HEK293 (cell line): ENCODE results near the gene ADGRB3.

Experiments
- CTCF ChIA-PET: fragments of 350-600 bp; formaldehyde crosslinking; extraction: SDS; loops from one replicate; lab custom pipeline; 2021; ENCODE audit warnings: antibody characterized with exemption; lab: Yijun Ruan, JAX
- POLR2A ChIA-PET: fragments of 300-600 bp; formaldehyde crosslinking; extraction: SDS; loops from one replicate; lab custom pipeline; 2020; ENCODE audit warnings: antibody characterized with exemption, inconsistent platforms; lab: Yijun Ruan, JAX
- H3K27ac ChIP-seq: fragments of 200-500 bp; sonication (Bioruptor generic); 2 replicates; pipeline ENCODE4 v1.5.1; 2014; ENCODE audit warnings: low read depth, low read length, control low read depth, inconsistent platforms; ENCODE audit errors: extremely low read depth
- H3K36me3 ChIP-seq, 2 experiments: fragments of 200-500 bp in 1 of 2; sonication (Bioruptor generic) in 1 of 2; 1 replicate in 1 of 2; 2 replicates in 1 of 2; pipeline ENCODE4 v1.5.1; 2014 to 2017; ENCODE audit warnings: inconsistent platforms in 2 of 2, low read length in 2 of 2; ENCODE audit not compliant: control insufficient read depth in 2 of 2, insufficient read depth in 1 of 2
- H3K4me1 ChIP-seq: fragments of 200-500 bp; sonication (Bioruptor generic); 2 replicates; pipeline ENCODE4 v1.5.1; 2014; ENCODE audit warnings: mild to moderate bottlenecking, low read length, inconsistent platforms; ENCODE audit not compliant: control insufficient read depth, insufficient read depth
- H3K4me3 ChIP-seq: 2 replicates; pipeline ENCODE4 v1.5.1; 2011; ENCODE audit warnings: low read depth, mild to moderate bottlenecking, control low read depth, low read length, moderate library complexity
- H3K9me3 ChIP-seq: fragments of 200-500 bp; sonication (Bioruptor generic); 2 replicates; pipeline ENCODE4 v1.5.1; 2014; ENCODE audit warnings: low read depth, low read length, inconsistent platforms; ENCODE audit not compliant: control insufficient read depth, insufficient read depth
- BCL6B ChIP-seq: fragments of 450-650 bp; formaldehyde crosslinking; IDR thresholded peaks from 2 replicates; pipeline ENCODE4 v1.5.1; 2017; ENCODE audit warnings: missing biosample characterization, missing genetic modification characterization
- GLI4 ChIP-seq: fragments of 450-650 bp; formaldehyde crosslinking; IDR thresholded peaks from 2 replicates; pipeline ENCODE4 v1.5.1; 2016; ENCODE audit warnings: missing biosample characterization, missing genetic modification characterization
- KLF16 ChIP-seq: fragments of 450-650 bp; formaldehyde crosslinking; IDR thresholded peaks from 2 replicates; pipeline ENCODE4 v1.5.1; 2017; ENCODE audit warnings: missing biosample characterization, missing genetic modification characterization
- MZF1 ChIP-seq: fragments of 450-650 bp; formaldehyde crosslinking; IDR thresholded peaks from 2 replicates; pipeline ENCODE4 v1.5.1; 2017; ENCODE audit warnings: missing biosample characterization, missing genetic modification characterization, borderline replicate concordance
- SCRT1 ChIP-seq: fragments of 450-650 bp; formaldehyde crosslinking; IDR thresholded peaks from 2 replicates; pipeline ENCODE4 v1.5.1; 2016; ENCODE audit warnings: missing biosample characterization, missing genetic modification characterization, borderline replicate concordance
- SCRT2 ChIP-seq: fragments of 450-650 bp; formaldehyde crosslinking; IDR thresholded peaks from 2 replicates; pipeline ENCODE4 v1.5.1; 2016; ENCODE audit warnings: missing biosample characterization, missing genetic modification characterization
- SP2 ChIP-seq: fragments of 450-650 bp; formaldehyde crosslinking; IDR thresholded peaks from 2 replicates; pipeline ENCODE4 v1.5.1; 2016; ENCODE audit warnings: missing biosample characterization, missing genetic modification characterization
- ZBTB44 ChIP-seq: fragments of 450-650 bp; IDR thresholded peaks from 2 replicates; pipeline ENCODE4 v1.5.1; 2018; ENCODE audit warnings: missing biosample characterization, mild to moderate bottlenecking, missing genetic modification characterization
- ZBTB48 ChIP-seq: fragments of 450-650 bp; formaldehyde crosslinking; IDR thresholded peaks from 2 replicates; pipeline ENCODE4 v1.5.1; 2016; ENCODE audit warnings: missing biosample characterization, missing genetic modification characterization
- ZFHX2 ChIP-seq: fragments of 450-650 bp; formaldehyde crosslinking; conservative IDR thresholded peaks from 2 replicates; pipeline ENCODE4 v1.5.1; 2016; ENCODE audit warnings: missing biosample characterization, missing genetic modification characterization
- ZIC2 ChIP-seq: fragments of 450-650 bp; formaldehyde crosslinking; IDR thresholded peaks from 2 replicates; pipeline ENCODE4 v1.5.1; 2016; ENCODE audit warnings: missing biosample characterization, missing genetic modification characterization
- ZNF138 ChIP-seq: fragments of 450-650 bp; formaldehyde crosslinking; IDR thresholded peaks from 2 replicates; pipeline ENCODE4 v1.5.1; 2016; ENCODE audit warnings: missing biosample characterization, missing genetic modification characterization, borderline replicate concordance
- ZNF174 ChIP-seq: fragments of 450-650 bp; formaldehyde crosslinking; IDR thresholded peaks from 2 replicates; pipeline ENCODE4 v1.5.0; 2017; ENCODE audit warnings: missing biosample characterization, mild to moderate bottlenecking, missing genetic modification characterization
- ZNF2 ChIP-seq: fragments of 450-650 bp; formaldehyde crosslinking; IDR thresholded peaks from 2 replicates; pipeline ENCODE4 v1.5.1; 2016; ENCODE audit warnings: missing biosample characterization, missing genetic modification characterization
- ZNF239 ChIP-seq: fragments of 450-650 bp; formaldehyde crosslinking; IDR thresholded peaks from 2 replicates; pipeline ENCODE4 v1.5.1; 2016; ENCODE audit warnings: missing biosample characterization, missing genetic modification characterization
- ZNF24 ChIP-seq: fragments of 450-650 bp; formaldehyde crosslinking; IDR thresholded peaks from 2 replicates; pipeline ENCODE4 v1.5.1; 2016; ENCODE audit warnings: missing biosample characterization, missing genetic modification characterization
- ZNF335 ChIP-seq: fragments of 450-650 bp; formaldehyde crosslinking; conservative IDR thresholded peaks from 2 replicates; pipeline ENCODE4 v1.5.1; 2016; ENCODE audit warnings: missing biosample characterization, missing genetic modification characterization
- ZNF366 ChIP-seq: fragments of 450-650 bp; formaldehyde crosslinking; conservative IDR thresholded peaks from 2 replicates; pipeline ENCODE4 v1.5.1; 2016; ENCODE audit warnings: missing biosample characterization, missing genetic modification characterization
- ZNF423 ChIP-seq: fragments of 450-650 bp; formaldehyde crosslinking; IDR thresholded peaks from 2 replicates; pipeline ENCODE4 v1.5.1; 2016; ENCODE audit warnings: missing biosample characterization, missing genetic modification characterization
- ZNF580 ChIP-seq: fragments of 450-650 bp; formaldehyde crosslinking; IDR thresholded peaks from 2 replicates; pipeline ENCODE4 v1.5.1; 2016; ENCODE audit warnings: missing biosample characterization, missing genetic modification characterization
- ZNF585B ChIP-seq: fragments of 450-650 bp; formaldehyde crosslinking; IDR thresholded peaks from 2 replicates; pipeline ENCODE4 v1.5.1; 2016; ENCODE audit warnings: missing biosample characterization, missing genetic modification characterization
- ZNF621 ChIP-seq: fragments of 450-650 bp; formaldehyde crosslinking; IDR thresholded peaks from 2 replicates; pipeline ENCODE4 v1.5.1; 2017; ENCODE audit warnings: missing biosample characterization, missing genetic modification characterization
- ZNF623 ChIP-seq: fragments of 450-650 bp; formaldehyde crosslinking; IDR thresholded peaks from 2 replicates; pipeline ENCODE4 v1.5.1; 2016; ENCODE audit warnings: missing biosample characterization, missing genetic modification characterization
- ZSCAN16 ChIP-seq: fragments of 450-650 bp; formaldehyde crosslinking; IDR thresholded peaks from 2 replicates; pipeline ENCODE4 v1.5.1; 2016; ENCODE audit warnings: missing biosample characterization, missing genetic modification characterization
- ZXDB ChIP-seq: fragments of 450-650 bp; formaldehyde crosslinking; IDR thresholded peaks from 2 replicates; pipeline ENCODE4 v1.5.1; 2016; ENCODE audit warnings: missing biosample characterization, missing genetic modification characterization
- TF ChIP-seq, protein P1 (sequence below): fragments of 450-650 bp; formaldehyde crosslinking; IDR thresholded peaks from 2 replicates; pipeline ENCODE4 v1.5.1; 2016; ENCODE audit warnings: missing biosample characterization, missing genetic modification characterization
- TF ChIP-seq, protein P2 (sequence below): fragments of 450-650 bp; formaldehyde crosslinking; IDR thresholded peaks from 2 replicates; pipeline ENCODE4 v1.5.1; 2016; ENCODE audit warnings: missing biosample characterization, missing genetic modification characterization

ADGRB3 gene

DNA sequence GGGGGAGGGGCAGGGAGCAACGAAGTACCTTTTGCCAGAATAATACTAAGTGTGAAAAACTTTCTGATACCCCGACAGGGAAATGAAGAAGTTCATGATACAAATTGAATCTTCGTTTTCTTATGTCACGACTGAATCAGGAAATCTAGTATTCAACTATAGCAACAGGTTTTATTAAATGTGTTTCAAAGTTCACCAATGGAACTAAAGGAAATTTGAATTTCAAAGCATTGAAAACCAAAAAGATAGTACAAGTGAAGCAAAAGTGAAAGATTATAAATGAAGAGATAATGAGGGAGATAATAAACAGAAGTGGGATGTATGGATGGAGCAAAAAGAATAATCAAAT, 333.2 kb downstream of the ADGRB3 start:
- Histone ChIP-seq H3K4me1 (no peaks in the 10 kb centered on the region), H3K36me3 (no peaks in the 10 kb centered on the region), H3K27ac (no peak overlapping the region), H3K9me3 (no peaks in the 10 kb centered on the region), H3K4me3 (no peak overlapping the region)
- ChIA-PET CTCF (interaction anchor here (0.9 to 1.9 kb wide), 6 partner anchors 9 to 867 kb away, joined by 3 to 5 read pairs (median 4); no protein-coding TSS in a partner anchor), POLR2A (no interaction called here)
- TF ChIP-seq SCRT2 (tag by site-specific recombination): peak; percentile 93
- no peak for TF ChIP-seq ZBTB44 (tag by site-specific recombination)
- TF ChIP-seq SCRT1 (tag by site-specific recombination): peak; percentile 42; the same call in 1 of the 2 replicates

- no peaks in the 10 kb centered on the region for H3K9me3 ChIP-seq
- no peak overlapping the region for H3K4me3 ChIP-seq
- no peak overlapping the region for H3K27ac ChIP-seq
- CTCF ChIA-PET: no interaction called here
- no peaks in the 10 kb centered on the region for H3K4me1 ChIP-seq
- POLR2A ChIA-PET: no interaction called here
- TF ChIP-seq ZNF138 (no peak), ZNF174 (no peak), ZXDB (no peak), ZNF335 (tag by site-specific recombination) (no peak), ZNF24 (tag by site-specific recombination) (no peak), ZIC2 (tag by site-specific recombination) (no peak)
- TF ChIP-seq, protein P1, sequence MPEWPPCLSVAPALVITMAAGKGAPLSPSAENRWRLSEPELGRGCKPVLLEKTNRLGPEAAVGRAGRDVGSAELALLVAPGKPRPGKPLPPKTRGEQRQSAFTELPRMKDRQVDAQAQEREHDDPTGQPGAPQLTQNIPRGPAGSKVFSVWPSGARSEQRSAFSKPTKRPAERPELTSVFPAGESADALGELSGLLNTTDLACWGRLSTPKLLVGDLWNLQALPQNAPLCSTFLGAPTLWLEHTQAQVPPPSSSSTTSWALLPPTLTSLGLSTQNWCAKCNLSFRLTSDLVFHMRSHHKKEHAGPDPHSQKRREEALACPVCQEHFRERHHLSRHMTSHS (tag by site-specific recombination): no peak
- TF ChIP-seq, protein P2, sequence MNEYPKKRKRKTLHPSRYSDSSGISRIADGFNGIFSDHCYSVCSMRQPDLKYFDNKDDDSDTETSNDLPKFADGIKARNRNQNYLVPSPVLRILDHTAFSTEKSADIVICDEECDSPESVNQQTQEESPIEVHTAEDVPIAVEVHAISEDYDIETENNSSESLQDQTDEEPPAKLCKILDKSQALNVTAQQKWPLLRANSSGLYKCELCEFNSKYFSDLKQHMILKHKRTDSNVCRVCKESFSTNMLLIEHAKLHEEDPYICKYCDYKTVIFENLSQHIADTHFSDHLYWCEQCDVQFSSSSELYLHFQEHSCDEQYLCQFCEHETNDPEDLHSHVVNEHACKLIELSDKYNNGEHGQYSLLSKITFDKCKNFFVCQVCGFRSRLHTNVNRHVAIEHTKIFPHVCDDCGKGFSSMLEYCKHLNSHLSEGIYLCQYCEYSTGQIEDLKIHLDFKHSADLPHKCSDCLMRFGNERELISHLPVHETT (tag by site-specific recombination): no peak
- H3K36me3 ChIP-seq: no peaks in the 10 kb centered on the region
Measured at GRCh38 chr6:68973066-68973465, 338.0 kb downstream of the ADGRB3 start.

- Histone ChIP-seq H3K9me3 (no peaks in the 10 kb centered on the region), H3K27ac (no peak overlapping the region), H3K36me3 (no peaks in the 10 kb centered on the region), H3K4me3 (no peak overlapping the region), H3K4me1 (no peaks in the 10 kb centered on the region)
- ChIA-PET POLR2A (no interaction called here), CTCF (interaction anchor here (0.5 to 1.2 kb wide), 6 partner anchors 10 to 1075 kb away, joined by 3 to 6 read pairs (median 4); no protein-coding TSS in a partner anchor)
- TF ChIP-seq ZNF623: no peak
- TF ChIP-seq ZNF423: no peak
- no peak for TF ChIP-seq BCL6B
- no peak for TF ChIP-seq ZNF239
- TF ChIP-seq ZNF621 (tag by site-specific recombination): no peak
- no peak for TF ChIP-seq SP2 (tag by site-specific recombination)
- no peak for TF ChIP-seq MZF1
- TF ChIP-seq ZNF585B: no peak
- TF ChIP-seq KLF16 (tag by site-specific recombination): no peak
- no peak for TF ChIP-seq GLI4 (tag by site-specific recombination)
- no peak for TF ChIP-seq ZNF138
- no peak for TF ChIP-seq ZNF366 (tag by site-specific recombination)
- no peak for TF ChIP-seq ZSCAN16 (tag by site-specific recombination)
- no peak for TF ChIP-seq ZNF580 (tag by site-specific recombination)
- no peak for TF ChIP-seq ZBTB48
- no peak for TF ChIP-seq ZNF2 (tag by site-specific recombination)
- TF ChIP-seq ZFHX2 (tag by site-specific recombination): no peak
Measured at GRCh38 chr6:68975064-68975463, 340.0 kb downstream of the ADGRB3 start.
